ENCODE measurements around the gene SPAG9. TPM values are rescaled to one million over a fixed set of nuclear protein-coding genes. Genes with fewer than 3 reads are reported as not detected.
"Not testable (repeated sequence)": the region's sequence is repeated elsewhere in the genome, so short reads cannot be mapped to it uniquely, and the experiment has no call there.

Gene SPAG9
- polyA plus RNA-seq, 12 donors: 59.7 to 126 (median 80.5) TPM

GRCh38 chr17:51147650-51148049 lies 27.0 kb upstream of the SPAG9 start:
- no peak for DNase-seq

DNA sequence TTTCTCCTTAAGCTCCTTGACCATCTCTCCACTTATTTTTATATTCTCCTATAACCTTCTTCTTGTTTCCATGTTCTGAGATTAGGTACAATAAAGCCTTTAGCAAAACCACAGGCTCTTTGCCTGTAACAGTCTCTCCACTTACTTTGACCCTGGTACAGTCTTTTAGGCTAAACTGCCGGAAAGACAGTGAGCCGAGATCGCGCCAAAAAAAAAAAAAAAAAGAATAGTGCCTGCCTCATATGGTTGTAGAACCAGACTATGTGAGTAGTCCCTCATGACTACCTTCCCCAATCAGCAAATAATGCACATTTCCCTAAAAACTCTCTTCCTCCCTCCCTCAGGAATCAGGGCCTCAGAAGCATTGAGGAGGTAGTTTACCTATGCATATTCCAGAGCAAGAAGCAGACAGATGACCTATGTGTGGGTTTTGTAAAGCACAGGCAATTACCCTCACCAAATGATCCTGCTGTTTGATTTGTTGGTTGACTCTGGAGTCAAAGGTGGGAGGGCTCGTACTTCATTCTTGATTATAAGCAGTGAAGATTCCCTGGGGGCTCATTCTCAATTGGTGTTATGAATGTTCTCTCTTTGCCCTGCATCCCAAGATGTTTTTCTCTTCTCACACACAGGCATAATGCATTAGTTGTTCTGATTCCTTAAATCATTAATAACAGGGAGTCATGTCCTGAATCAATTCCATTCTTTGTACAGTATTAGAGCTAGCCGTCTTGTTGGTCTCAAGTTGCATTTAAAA lies 23.8 kb upstream of the SPAG9 start:
- DNase-seq: no peak

DNA sequence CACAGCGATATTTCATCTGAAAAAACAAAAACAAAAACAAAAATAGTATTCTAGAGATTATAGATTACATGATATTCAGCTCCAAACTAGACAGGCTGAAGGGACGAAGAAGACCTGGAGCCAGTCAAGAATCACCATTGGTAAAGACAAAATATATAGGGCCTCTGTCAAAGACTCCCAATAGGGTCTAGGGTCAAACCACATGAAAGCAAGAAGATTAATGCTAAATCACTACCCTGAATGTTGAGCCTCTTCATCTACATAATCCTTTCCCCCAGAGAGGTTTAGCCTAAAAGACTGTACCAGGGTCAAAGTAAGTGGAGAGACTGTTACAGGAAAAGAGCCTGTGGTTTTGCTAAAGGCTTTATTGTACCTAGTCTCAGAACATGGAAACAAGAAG lies 21.9 kb upstream of the SPAG9 start:
- DNase-seq: no peak

DNA sequence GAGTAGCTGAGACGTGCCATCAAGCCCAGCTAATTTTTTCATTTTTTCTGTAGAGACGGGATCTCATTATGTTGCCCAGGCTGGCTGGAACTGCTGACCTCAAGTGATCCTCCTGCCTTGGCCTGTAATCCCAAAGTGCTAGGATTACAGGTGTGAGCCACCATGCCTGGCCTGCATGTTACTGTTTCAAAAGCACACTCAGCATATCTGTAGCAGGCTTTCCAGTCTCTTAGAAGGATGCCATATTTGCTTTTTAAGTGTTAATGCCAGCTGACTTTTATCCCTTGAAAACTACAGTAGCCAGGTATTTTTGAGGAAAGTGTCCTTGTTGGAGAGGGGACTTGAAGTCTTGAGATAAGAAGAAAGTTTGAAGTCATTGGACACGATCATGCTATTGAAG lies 15.3 kb upstream of the SPAG9 start:
- DNase-seq: no peak

DNA sequence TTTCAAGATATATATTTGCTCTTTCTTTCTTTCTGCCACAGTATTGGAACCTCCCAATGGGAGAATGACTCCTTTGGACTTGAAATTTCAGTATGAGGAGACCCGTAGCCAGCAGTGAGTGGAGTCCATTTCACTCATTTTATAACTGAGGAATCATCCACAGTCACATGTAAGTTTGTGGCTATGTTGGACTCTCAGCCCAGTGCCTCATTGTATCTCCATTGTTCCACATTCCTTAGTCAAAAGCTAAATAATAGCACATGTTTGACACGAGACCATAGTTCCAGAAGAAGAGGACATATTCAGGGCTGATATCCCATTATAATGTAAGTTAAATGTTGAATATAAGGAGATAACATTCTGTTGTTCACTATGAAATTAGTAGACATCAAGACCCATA lies 12.7 kb upstream of the SPAG9 start:
- DNase-seq: no peak

GRCh38 chr17:51132964-51133319 lies 12.3 kb upstream of the SPAG9 start:
- no peak for DNase-seq

DNA sequence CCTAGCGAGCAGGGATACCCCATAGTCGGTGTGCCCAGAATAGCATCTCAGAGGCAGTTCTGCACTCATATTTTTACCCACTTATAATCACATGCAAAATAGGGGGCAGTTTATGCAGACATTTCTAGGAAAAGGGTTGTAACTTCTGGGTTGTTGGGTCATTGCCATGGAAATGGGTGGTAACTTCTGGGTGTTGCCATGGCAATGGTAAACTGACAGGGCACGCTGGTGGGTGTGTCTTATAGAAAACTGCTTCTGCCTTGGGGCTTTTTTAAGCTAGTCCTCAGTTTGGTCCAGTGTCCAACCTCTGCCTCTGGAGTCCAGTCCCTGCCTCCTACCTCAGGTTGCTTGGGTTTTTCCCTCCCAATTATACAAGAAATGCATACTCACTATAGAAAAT lies 7.4 kb upstream of the SPAG9 start:
- no peak for DNase-seq

GRCh38 chr17:51124640-51125503 lies 4.2 kb upstream of the SPAG9 start:
- no peak for DNase-seq

DNA sequence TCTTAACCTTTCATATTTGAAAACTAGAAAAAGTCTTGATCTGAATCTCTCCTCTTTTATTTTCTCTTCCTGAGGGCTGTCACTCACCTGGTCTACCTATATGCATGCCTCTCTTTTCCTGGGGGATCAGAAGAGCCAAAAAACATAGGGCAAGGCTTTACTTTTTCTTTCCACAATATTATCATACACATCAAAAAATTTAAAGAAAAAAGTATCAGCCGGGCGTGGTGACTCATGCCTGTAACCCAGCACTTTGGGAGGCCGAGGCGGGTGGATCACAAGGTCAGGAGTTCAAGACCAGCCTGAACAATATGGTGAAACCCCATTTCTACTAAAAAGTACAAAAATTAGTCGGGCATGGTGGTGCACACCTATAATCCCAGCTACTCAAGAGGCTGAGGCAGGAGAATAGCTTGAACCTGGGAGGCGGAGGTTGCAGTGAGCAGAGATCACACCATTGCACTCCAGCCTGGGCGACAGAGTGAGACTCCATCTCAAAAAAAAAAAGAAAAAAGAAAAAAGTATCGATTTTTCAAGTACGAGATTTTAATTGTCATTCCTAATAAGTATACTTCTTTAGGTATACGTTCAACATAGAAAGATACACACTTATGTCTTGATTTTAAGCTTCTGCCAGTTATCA lies 1.9 kb upstream of the SPAG9 start:
- DNase-seq: not testable (repeated sequence)

DNA sequence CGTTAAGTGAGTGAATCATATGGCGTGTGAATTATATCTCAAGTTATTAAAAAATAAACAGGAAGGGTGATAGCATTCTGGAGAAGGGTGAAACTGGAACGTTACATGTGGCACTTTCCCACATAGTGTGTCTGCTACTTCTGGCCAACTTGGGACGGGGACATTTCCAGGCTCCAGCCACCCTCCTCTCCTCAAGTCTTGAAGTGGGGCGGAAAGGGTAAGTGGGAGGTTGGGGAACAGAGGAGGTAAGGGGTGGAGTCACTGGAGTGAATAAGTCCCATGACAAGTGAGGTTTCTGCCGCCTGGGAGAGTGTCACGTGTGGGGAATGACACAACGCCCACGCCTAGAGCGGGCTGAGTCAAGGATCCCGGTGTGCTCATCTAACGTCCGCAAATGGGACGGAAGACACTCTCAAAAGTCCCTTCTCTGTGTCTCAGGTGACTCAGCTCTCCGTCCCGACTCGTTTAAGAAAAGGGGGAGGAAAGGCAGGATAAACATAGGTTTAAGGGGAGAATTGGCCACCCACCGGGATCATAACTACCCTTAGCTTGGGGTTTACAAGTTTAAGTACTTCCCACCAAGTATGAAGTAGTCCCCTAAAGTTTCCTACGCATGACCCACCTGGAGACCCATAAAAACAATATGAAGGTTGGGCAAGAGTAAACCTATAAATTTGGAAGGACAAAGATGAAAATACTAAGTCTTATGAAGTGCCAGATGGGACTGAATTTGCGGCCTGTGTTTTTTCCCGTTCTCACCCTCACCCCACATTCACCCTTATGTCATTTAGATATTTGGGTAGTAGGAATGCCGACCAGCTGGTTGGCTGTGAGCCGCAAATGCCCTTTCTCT lies 1.2 kb upstream of the SPAG9 start:
- DNase-seq: peak; percentile 58

DNA sequence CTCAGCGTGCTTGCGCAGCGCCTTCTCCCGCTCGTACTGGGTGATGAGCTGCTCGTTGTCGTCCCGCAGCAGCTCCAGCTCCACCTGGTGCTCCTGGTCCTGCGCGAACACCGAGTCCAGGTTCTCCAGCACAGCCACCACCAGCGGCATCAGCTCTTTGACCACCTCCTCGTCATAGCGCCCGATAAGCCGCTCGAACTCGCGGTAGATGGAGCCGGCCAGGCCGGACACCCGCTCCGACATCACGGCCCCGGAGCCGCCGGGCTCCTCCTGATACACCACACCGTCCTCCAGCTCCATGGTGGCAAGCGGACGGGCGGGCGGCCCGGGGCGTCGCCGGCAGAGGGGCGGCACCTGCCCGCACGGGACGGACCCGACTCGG lies 320 bp downstream of the SPAG9 start:
- DNase-seq: peak; percentile 61

DNA sequence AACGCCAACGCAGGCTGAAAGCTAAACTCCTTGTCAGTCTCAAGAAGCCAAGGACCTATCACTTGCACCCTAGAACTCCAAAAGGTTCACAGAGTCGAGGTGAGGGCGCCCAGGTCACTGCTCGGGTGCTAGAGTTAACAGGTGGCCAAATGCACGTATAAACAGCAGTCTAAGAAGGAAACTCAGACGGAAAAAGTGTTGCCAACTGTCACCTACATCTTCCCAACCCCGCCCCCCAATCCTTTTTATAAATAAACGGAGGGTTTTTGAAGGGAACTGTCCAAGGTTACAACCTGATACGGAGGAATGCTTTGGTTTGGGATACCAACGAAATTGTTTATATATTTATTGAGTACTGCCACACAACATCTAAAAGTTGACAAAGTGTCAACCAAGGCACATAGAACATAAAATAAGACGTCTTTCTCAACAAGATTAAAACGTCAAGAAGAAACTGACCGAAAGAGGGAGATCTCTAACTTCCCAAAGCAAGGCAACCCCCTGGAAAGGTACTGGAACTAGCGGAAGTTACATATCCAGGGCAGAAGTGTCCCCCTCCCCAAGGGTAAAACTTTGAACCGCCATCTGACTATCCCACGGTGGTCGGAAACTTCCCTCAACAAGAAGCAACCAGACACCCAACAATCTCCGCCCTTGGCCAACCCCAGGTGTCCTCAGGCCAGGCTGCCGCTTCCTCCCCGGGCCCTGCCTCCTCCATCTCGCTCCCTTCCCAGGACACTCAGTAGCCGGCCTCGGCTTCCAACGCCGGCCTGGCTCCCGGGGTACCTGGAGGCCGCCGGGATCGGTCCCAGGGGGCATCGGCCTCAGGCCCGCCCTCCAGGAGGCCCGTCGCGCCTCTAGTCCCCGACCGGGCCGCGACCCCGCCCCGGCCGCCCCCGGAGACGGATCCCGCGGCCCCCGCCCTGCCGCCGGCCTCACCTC lies 982 bp downstream of the SPAG9 start:
- peak; percentile 65 for DNase-seq

DNA sequence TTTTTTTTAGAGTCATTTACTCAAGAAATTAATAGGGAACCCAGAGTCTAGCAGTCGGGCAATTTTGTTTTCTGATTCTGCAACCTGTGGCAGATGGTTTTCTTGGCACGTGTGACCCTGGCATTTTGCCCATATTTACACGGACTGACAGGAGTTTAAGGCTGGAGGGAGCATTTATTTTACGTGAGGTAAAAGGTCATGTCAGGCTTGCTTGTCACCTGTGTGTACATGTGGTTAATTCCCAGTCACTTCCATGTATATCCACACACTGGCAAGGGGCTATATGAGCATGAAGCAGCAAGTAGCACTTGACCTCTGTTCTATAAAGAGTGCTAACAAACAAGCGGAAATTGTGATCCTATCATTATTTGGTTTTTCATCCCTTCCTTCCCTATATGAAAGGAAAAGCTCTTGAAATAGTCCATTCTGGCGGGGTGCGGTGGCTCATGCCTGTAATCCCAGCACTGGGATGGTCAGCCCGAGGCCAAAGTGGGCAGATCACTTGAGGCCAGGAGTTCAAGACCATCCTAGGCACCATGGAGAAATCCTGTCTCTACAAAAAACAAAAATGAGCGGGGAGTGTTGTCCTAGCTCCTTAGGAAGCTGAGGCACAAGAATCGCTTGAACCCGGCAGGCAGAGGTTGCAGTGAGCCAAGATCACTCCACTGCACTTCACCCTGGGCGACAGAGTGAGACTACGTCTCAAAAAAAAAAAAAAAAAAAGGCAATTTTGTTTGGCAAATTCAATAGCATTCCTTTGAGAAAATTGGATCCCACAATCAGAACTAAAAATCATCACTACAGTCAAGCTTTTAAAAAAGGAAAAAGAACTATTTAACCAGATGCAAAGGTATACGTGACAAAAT lies 2.1 kb downstream of the SPAG9 start:
- DNase-seq: no peak

DNA sequence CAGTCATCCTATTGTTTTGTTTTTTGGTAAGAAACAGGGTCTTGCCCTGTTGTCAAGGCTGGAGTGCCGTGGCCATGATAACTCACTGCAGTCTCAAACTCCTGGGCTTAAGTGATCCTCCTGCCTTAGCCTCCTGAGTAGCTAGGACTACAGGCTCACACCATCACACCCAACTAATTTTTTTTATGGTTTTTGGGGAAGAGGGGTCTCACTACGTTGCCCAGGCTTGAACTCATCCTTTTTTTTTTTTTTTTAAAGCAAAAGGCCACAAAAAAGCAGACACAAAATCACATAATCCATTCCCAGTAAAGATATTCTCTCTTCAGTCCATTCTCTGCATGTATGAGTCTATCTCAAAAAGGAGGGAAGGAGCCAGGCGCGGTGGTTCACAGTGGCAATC lies 5.5 kb downstream of the SPAG9 start:
- DNase-seq: no peak

DNA sequence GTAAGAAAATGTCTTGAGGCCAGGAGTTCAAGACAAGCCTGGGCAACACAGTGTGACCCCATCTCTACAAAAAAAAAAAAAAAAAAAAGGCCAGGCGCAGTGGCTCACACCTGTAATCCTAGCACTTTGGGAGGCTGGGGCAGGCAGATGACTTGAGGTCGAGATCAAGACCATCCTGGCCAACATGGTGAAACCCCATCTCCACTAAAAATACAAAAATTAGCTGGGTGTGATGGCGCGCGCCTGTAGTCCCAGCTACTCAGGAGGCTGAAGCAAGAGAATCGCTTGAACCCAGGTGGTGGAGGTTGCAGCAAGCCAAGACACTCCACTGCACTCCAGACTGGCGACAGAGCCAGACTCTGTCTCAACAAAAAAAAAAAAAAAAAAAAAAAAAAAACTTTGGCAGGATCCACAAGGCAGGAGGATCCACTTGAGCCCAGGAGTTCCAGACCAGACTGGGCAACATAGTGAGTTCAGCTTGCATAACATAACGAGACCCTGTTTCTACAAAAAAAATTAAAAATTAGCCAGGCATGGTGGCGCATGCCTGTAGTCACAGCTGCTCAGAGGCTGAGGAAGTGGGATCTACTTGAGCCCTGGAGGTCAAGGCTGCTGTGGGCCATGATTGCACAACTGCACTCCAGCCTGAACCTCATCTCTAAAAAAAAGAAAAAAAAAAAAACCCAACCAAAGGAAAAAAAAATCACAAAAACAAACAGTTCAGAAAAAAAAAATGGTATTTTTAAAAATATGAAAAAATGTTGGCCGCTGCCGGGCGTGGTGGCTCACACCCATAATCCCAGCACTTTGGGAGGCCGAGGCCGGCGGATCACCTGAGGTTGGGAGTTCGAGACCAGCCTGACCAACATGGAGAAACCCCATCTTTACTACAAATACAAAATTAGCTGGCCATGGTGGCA lies 8.1 kb downstream of the SPAG9 start:
- not testable (repeated sequence) for DNase-seq

- DNase-seq: no peak
Observed at GRCh38 chr17:51107778-51108177, 12.9 kb downstream of the SPAG9 start.

DNA sequence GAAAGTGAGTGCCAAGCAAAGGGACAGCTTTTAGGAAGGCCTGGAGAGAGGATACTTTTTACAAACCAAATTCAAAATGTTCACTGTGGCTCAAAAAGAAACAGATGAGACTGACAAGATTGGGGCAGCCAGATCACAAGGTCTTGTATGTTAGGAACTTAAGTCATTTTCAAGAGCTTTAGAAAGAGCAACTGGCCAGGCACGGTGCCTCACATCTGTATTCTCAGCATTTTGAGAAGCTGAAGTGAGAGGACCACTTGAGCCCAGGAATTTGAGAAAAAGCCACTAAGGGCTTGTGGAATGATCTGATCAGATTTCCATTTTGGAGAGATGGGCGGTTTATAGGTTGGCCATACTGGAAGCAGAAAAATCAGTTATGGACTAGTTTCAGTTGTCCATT lies 17.2 kb downstream of the SPAG9 start:
- DNase-seq: no peak

DNA sequence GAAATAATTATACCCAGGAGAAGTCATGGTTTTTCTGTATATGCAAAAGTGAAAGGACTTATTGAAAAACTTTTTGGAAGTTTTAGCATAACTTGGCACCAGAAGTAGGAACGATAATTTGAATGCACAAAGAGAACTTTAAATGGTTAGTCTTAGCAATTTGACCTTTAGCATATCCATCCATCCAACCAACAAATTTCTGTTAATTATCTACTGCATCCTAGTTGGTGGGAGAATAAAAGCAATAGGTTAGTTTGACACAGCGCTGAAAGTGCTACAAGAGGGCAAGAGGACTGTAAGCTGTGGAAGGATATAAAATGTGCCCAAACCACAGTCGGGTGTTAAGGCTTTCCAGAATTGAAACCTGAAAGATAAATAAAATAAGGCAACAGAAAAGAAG lies 17.6 kb downstream of the SPAG9 start:
- DNase-seq: no peak
